K562 (cell line): ENCODE measurements around the gene INPP5E. TPM values are rescaled to one million over a fixed set of nuclear protein-coding genes. Genes with fewer than 3 reads are reported as not detected.

Experiments used
- ATAC-seq: fragments of 200-7000 bp; cut with Tn5 transposase; 3 replicates; pipeline ENCODE4 v1.9.1; 2020; ENCODE audit warnings: moderate library complexity
- BruUV-seq: library from RNA; stranded (reverse); fragments of 400-500 nt; replicated peaks from 2 replicates; lab custom pipeline; 2021; lab: Mats Ljungman, UMichigan
- CTCF ChIA-PET: fragments of 300-600 bp; formaldehyde crosslinking; extraction: SDS; loops from one replicate; lab custom pipeline; 2021; ENCODE audit warnings: low intra/inter-chr PET ratio; lab: Yijun Ruan, JAX
- POLR2A ChIA-PET: fragments of 300-600, 350-650 bp; sonication (Branson Sonifier 250); formaldehyde crosslinking; extraction: SDS; loops from one replicate; lab custom pipeline; 2021; ENCODE audit warnings: antibody characterized with exemption, inconsistent platforms; lab: Yijun Ruan, JAX
- DNase-seq, 4 experiments: peaks; one replicate each; pipeline versions ENCODE4 v3.0.0 to v3.0.0-alpha.2; 2011 to 2018; ENCODE audit warnings: low spot score in 3 of 4, mixed read lengths in 3 of 4; ENCODE audit errors: extremely low read depth in 1 of 4
- FAIRE-seq: peaks from 2 replicates; lab custom pipeline; 2011; peaks lifted over from hg19 to GRCh38; lab: Jason Lieb, UNC
- H2AFZ ChIP-seq: 2 replicates; pipeline ENCODE4 v1.6.0; 2011; ENCODE audit warnings: low read depth, low read length, control low read depth, inconsistent platforms
- H3K27ac ChIP-seq: fragments of 200-600 bp; 3 replicates; pipeline ENCODE4 v1.8.0; 2011; ENCODE audit warnings: low read depth, mild to moderate bottlenecking, control low read depth, inconsistent platforms, low read length, moderate library complexity, mixed read lengths; ENCODE audit errors: extremely low read depth
- H3K27me3 ChIP-seq, 2 experiments: fragments of 300-600 bp in 1 of 2; 2 replicates in 1 of 2; 3 replicates in 1 of 2; pipeline versions ENCODE4 v1.6.0 to v1.8.0; 2011; ENCODE audit warnings: inconsistent platforms in 2 of 2, low read length in 2 of 2, mild to moderate bottlenecking in 1 of 2, mixed read lengths in 1 of 2, moderate library complexity in 1 of 2; ENCODE audit not compliant: control insufficient read depth in 2 of 2, insufficient read depth in 2 of 2
- H3K36me3 ChIP-seq: fragments of 300-600 bp; 3 replicates; pipeline ENCODE4 v1.8.0; 2011; ENCODE audit warnings: mild to moderate bottlenecking, low read length, inconsistent platforms; ENCODE audit not compliant: control insufficient read depth, insufficient read depth
- H3K4me1 ChIP-seq, 2 experiments: fragments of 200-600 bp in 1 of 2; replicated peaks in 1 of 2; 2 replicates in 1 of 2; 3 replicates in 1 of 2; pipeline versions ENCODE4 v1.5.1 to v1.8.0; 2011; ENCODE audit warnings: inconsistent platforms in 2 of 2, low read length in 2 of 2, mild to moderate bottlenecking in 1 of 2, mixed read lengths in 1 of 2, moderate library complexity in 1 of 2; ENCODE audit not compliant: control insufficient read depth in 2 of 2, insufficient read depth in 2 of 2
- H3K4me2 ChIP-seq: 2 replicates; pipeline ENCODE4 v1.6.1; 2011; ENCODE audit warnings: low read length, control low read depth, inconsistent platforms, mixed read lengths; ENCODE audit not compliant: insufficient read depth
- H3K4me3 ChIP-seq: fragments of 200-600 bp; sonication (generic), shearing (Covaris generic); 2 replicates; pipeline ENCODE4 v1.5.1; 2016; ENCODE audit warnings: control low read depth, inconsistent platforms
- H3K79me2 ChIP-seq: fragments of 200-600 bp; 3 replicates; pipeline ENCODE4 v1.8.0; 2011; ENCODE audit warnings: low read length, inconsistent platforms; ENCODE audit not compliant: control insufficient read depth, insufficient read depth
- H3K9ac ChIP-seq, 2 experiments: 2 replicates each; pipeline versions ENCODE4 v1.6.0 to v1.6.1; 2011; ENCODE audit warnings: low read depth in 2 of 2, low read length in 2 of 2, control low read depth in 1 of 2, inconsistent platforms in 1 of 2, mild to moderate bottlenecking in 1 of 2, mixed read lengths in 1 of 2; ENCODE audit not compliant: insufficient read depth in 1 of 2
- H3K9me1 ChIP-seq: one replicate; pipeline ENCODE4 v1.6.0; 2011; ENCODE audit warnings: inconsistent platforms, mild to moderate bottlenecking, low read length, moderate library complexity; ENCODE audit not compliant: control insufficient read depth, insufficient read depth
- H3K9me3 ChIP-seq: replicated peaks from 2 replicates; pipeline ENCODE4 v1.5.1; 2011; ENCODE audit warnings: low read depth, low read length, inconsistent platforms; ENCODE audit not compliant: control insufficient read depth, insufficient read depth
- H4K20me1 ChIP-seq: replicated peaks from 2 replicates; pipeline ENCODE4 v1.6.1; 2011; ENCODE audit warnings: low read length, inconsistent platforms, mixed read lengths; ENCODE audit not compliant: control insufficient read depth, insufficient read depth
- POLR2G ChIP-seq: fragments of 200-400 bp; formaldehyde crosslinking; IDR thresholded peaks from 2 replicates; pipeline ENCODE4 v1.6.1; 2017; ENCODE audit warnings: low read depth, mild to moderate bottlenecking, antibody characterized with exemption, low read length, moderate library complexity
- WGBS: fragments of 100-300 bp; shearing (Covaris generic); methylation state at CpG from one replicate; pipeline ENCODE4 v1.1.6; 2016; ENCODE audit warnings: low coverage, mixed read lengths; ENCODE audit not compliant: insufficient coverage; ENCODE audit errors: missing lambda C conversion rate; 5-methylcytosine and 5-hydroxymethylcytosine counted together
- in situ Hi-C: fragments of 300-500 bp; cut with MboI; formaldehyde crosslinking; loops from 4 replicates; pipeline ENCODE4 v1.15.0; 2018; ENCODE audit warnings: inconsistent platforms, mixed read lengths
- intact Hi-C: fragments of 100-400 bp; cut with micrococcal nuclease; formaldehyde crosslinking; loops from 2 replicates; pipeline ENCODE4 v1.14.2; 2022
- polyA plus RNA-seq, 8 experiments: library from polyadenylated mRNA; depleted of rRNA in 4 of 8; stranded (reverse) in 5 of 8; unstranded in 3 of 8; fragments of >200 nt; fragmentation: Nextera tagmentation in 2 of 8; fragmentation: Illumina TruSeq in 1 of 8; extraction: Ambion mirVana in 2 of 8; extraction: Trizol in 1 of 8; gene quantifications; 2 replicates each; pipeline versions ENCODE4 v1.2.1 to v1.2.3, GENCODE V29; 2011 to 2014; ENCODE audit warnings: inconsistent platforms in 1 of 8, missing spikeins in 1 of 8
- total RNA-seq, 7 experiments: library from RNA; depleted of rRNA in 6 of 7; stranded (reverse); fragments of >200 nt in 6 of 7; fragmentation: Illumina TruSeq in 2 of 7; extraction: Trizol in 2 of 7; gene quantifications; 2 replicates each; pipeline versions ENCODE4 v1.2.1 to v1.2.3, GENCODE V29; 2011 to 2021; ENCODE audit warnings: low replicate concordance in 1 of 7
- TF ChIP-seq, protein P1 (sequence below): fragments of 450-650 bp; formaldehyde crosslinking; IDR thresholded peaks from 2 replicates; pipeline ENCODE4 v1.4.0; 2020; ENCODE audit warnings: mild to moderate bottlenecking, moderate library complexity

Gene INPP5E
- total and polyA plus RNA-seq, 9 of the 15 experiments (the other 6 are each of a cell fraction or from before 2014, with no cell fraction given): 0.38 to 17.4 (median 4.9) TPM

DNA sequence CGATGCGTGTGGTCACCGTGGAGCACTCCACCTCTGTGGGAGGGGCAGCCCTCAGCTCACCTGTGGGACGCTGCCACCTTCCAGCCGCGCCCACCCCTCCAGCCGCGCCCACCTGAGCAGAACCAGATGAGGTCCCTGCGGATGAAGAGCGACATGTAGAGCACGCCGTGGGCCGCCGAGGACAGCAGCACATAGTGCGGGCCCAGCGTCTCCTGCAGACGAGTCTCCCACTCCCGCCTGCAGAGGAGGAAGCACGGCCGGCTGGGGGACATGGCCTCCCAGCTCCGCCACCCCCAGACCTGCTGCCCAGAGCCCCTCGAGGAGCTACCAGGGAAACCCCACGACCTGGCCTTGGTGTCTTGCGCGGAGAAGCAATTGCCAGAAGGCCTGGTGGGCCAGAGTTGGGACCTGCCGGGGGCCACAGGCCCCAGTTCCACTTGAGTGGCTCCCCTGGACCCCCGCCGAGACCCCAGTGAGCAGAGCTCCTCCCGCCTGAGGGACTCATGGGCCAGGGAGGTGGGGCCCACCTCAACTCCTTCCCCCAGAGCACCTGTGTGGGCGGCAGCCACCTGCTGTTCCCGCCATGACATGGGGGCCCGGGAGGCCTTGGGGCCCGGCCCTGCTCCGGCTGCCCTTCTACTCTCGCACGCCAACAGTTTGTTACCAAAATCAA, 6.5 kb downstream of the INPP5E start:
- no peak overlapping the region for H2AFZ ChIP-seq
- CTCF ChIA-PET: no interaction called here
- in situ Hi-C loops: no loop called here
- H3K9me3 ChIP-seq: no peaks in the 10 kb centered on the region
- BruUV-seq: no TSS peak
- POLR2A ChIA-PET: interaction anchor here (0.6 to 5.6 kb wide), 4 partner anchors 9 to 15 kb away, joined by 3 to 33 read pairs (median 3); no protein-coding TSS in a partner anchor
- H3K4me3 ChIP-seq: no peak overlapping the region
- peaks cover 35% of the 10 kb centered on the region for H3K79me2 ChIP-seq
- FAIRE-seq (no peak), DNase-seq (no peak), ATAC-seq (no peak)
- H3K27ac ChIP-seq: no peak overlapping the region
- H3K9ac ChIP-seq: no peak overlapping the region; a peak in 1 of 4 replicates
- intact Hi-C loops: no loop called here
- peaks cover 16% of the 10 kb centered on the region; the same call in 1 of the 2 replicates for H4K20me1 ChIP-seq
- peaks cover 13% of the 10 kb centered on the region for H3K9me1 ChIP-seq
- TF ChIP-seq, protein P1, sequence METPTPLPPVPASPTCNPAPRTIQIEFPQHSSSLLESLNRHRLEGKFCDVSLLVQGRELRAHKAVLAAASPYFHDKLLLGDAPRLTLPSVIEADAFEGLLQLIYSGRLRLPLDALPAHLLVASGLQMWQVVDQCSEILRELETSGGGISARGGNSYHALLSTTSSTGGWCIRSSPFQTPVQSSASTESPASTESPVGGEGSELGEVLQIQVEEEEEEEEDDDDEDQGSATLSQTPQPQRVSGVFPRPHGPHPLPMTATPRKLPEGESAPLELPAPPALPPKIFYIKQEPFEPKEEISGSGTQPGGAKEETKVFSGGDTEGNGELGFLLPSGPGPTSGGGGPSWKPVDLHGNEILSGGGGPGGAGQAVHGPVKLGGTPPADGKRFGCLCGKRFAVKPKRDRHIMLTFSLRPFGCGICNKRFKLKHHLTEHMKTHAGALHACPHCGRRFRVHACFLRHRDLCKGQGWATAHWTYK (CRISPR knock-in tag): no peak
- TF ChIP-seq POLR2G: peak; percentile 39
- 92% methylated on average over 26 of the region's 36 CpGs for WGBS
- H3K4me2 ChIP-seq: no peak overlapping the region
- H3K4me1 ChIP-seq: peaks cover 15 to 54% of the 10 kb centered on the region in 2 experiments
- H3K36me3 ChIP-seq: peaks cover 64% of the 10 kb centered on the region; the same call in 1 of the 3 replicates
- H3K27me3 ChIP-seq: no peaks in the 10 kb centered on the region
